Uterus (tissue), 4 donors: ENCODE measurements around the gene ITPRIP. TPM values are rescaled to one million over a fixed set of nuclear protein-coding genes. Genes with fewer than 3 reads are reported as not detected.
A peak's percentile ranks its signal among the peaks of the same experiment; 100 is the strongest.

ENCODE experiments used
- DNase-seq, 2 donors: peaks; one replicate each; pipeline ENCODE4 v3.0.0-alpha.2; 2019 to 2020
- H3K27ac ChIP-seq, 2 donors: fragments of 200-600 bp; sonication (generic); 1 replicate in 1 of 2; 2 replicates in 1 of 2; pipeline ENCODE4 v1.5.1; 2016 to 2018
- H3K27me3 ChIP-seq, 2 donors: fragments of 200-600 bp; sonication (generic); one replicate each; pipeline ENCODE4 v1.5.1; 2018 to 2019; ENCODE audit warnings: control low read depth in 1 of 2
- H3K36me3 ChIP-seq, 2 donors: fragments of 200-600 bp; sonication (generic); one replicate each; pipeline ENCODE4 v1.5.1; 2019; ENCODE audit warnings: control low read depth in 1 of 2
- H3K4me1 ChIP-seq, 2 donors: fragments of 200-600 bp; sonication (generic); one replicate each; pipeline ENCODE4 v1.5.1; 2018 to 2019; ENCODE audit warnings: control low read depth in 1 of 2
- H3K4me3 ChIP-seq, 2 donors: fragments of 200-600 bp; sonication (generic); 1 replicate in 1 of 2; 2 replicates in 1 of 2; pipeline ENCODE4 v1.5.1; 2018 to 2019; ENCODE audit warnings: mild to moderate bottlenecking in 1 of 2
- H3K9me3 ChIP-seq, 2 donors: fragments of 200-600 bp; sonication (generic); one replicate each; pipeline ENCODE4 v1.5.1; 2019; ENCODE audit warnings: control low read depth in 1 of 2
- CTCF ChIP-seq, 4 experiments: fragments of 200-600 bp in 2 of 4; fragments of 450-650 bp in 2 of 4; sonication (generic) in 2 of 4; IDR thresholded peaks; one replicate each; pipeline ENCODE4 v1.5.1; 2016 to 2019; ENCODE audit warnings: antibody characterized with exemption in 4 of 4, mild to moderate bottlenecking in 2 of 4, moderate library complexity in 1 of 4
- POLR2A ChIP-seq, 2 donors: fragments of 450-650 bp; IDR thresholded peaks; one replicate each; pipeline ENCODE4 v1.6.1; 2016; ENCODE audit warnings: antibody characterized with exemption in 2 of 2, mild to moderate bottlenecking in 1 of 2, moderate library complexity in 1 of 2
- intact Hi-C: fragments of 100-400 bp; cut with DNase I; formaldehyde crosslinking; loops from one replicate; pipeline ENCODE4 v1.15.1; 2023; ENCODE audit warnings: low total_unique reads
- total RNA-seq, 4 donors: library from RNA; depleted of rRNA in 3 of 4; stranded (reverse); fragments of >200 nt in 3 of 4; gene quantifications; one replicate each; pipeline versions ENCODE4 v1.1.0 to v1.2.4, GENCODE V29; 2014 to 2023
- donor health status: DM: yes; HTN: yes; CAD: no.

The ITPRIP gene
- total RNA-seq, 4 donors from 2014 or later: 10.0 to 32.6 (median 22.4) TPM

GRCh38 chr10:104325436-104326435 is 12.5 kb downstream of the ITPRIP start:
- Histone ChIP-seq H3K4me3 (no peak overlapping the region), H3K27me3 (no peaks in the 10 kb centered on the region), H3K4me1 (peaks cover 34 to 50% of the 10 kb centered on the region in 2 donors), H3K9me3 (no peaks in the 10 kb centered on the region), H3K36me3 (no peaks in the 10 kb centered on the region), H3K27ac (peak overlapping the region; percentile 88 to 97)
- TF ChIP-seq CTCF (IDR thresholded peaks at IDR 0.05) (no peak), POLR2A (IDR thresholded peaks at IDR 0.05) (no peak)
- intact Hi-C loops: no loop called here
- DNase-seq: no peak

- H3K9me3 ChIP-seq: no peaks in the 10 kb centered on the region
- no peak overlapping the region for H3K4me3 ChIP-seq
- intact Hi-C loops: no loop called here
- peak overlapping the region; percentile 88 to 97 for H3K27ac ChIP-seq
- H3K36me3 ChIP-seq: no peaks in the 10 kb centered on the region
- no peak for TF ChIP-seq POLR2A (IDR thresholded peaks at IDR 0.05)
- H3K27me3 ChIP-seq: no peaks in the 10 kb centered on the region
- DNase-seq: no peak
- peaks cover 30 to 46% of the 10 kb centered on the region in 2 donors for H3K4me1 ChIP-seq
Observed at GRCh38 chr10:104324931-104325330, 13.3 kb downstream of the ITPRIP start.

GRCh38 chr10:104324221-104324686 is 14.0 kb downstream of the ITPRIP start:
- Histone ChIP-seq H3K9me3 (no peaks in the 10 kb centered on the region), H3K27me3 (no peaks in the 10 kb centered on the region), H3K36me3 (no peaks in the 10 kb centered on the region), H3K4me3 (no peak overlapping the region), H3K27ac (peak overlapping the region in 1 of 2 donors; percentile 11), H3K4me1 (peaks cover 24 to 46% of the 10 kb centered on the region in 2 donors)
- intact Hi-C loops: no loop called here
- no peak for TF ChIP-seq CTCF (IDR thresholded peaks at IDR 0.05)
- TF ChIP-seq POLR2A (IDR thresholded peaks at IDR 0.05): no peak
- DNase-seq: no peak

GRCh38 chr10:104323760-104324201 is 14.5 kb downstream of the ITPRIP start:
- Histone ChIP-seq H3K36me3 (no peaks in the 10 kb centered on the region), H3K4me3 (no peak overlapping the region), H3K27ac (peak overlapping the region in 1 of 2 donors; percentile 19), H3K27me3 (no peaks in the 10 kb centered on the region), H3K9me3 (no peaks in the 10 kb centered on the region), H3K4me1 (peaks cover 28 to 49% of the 10 kb centered on the region in 2 donors)
- TF ChIP-seq CTCF (IDR thresholded peaks at IDR 0.05) (no peak), POLR2A (IDR thresholded peaks at IDR 0.05) (no peak)
- intact Hi-C loops: no loop called here
- DNase-seq: no peak

GRCh38 chr10:104323085-104323484 is 15.2 kb downstream of the ITPRIP start:
- Histone ChIP-seq H3K27ac (peak overlapping the region in 1 of 2 donors; percentile 6), H3K9me3 (no peaks in the 10 kb centered on the region), H3K4me1 (peaks cover 28 to 48% of the 10 kb centered on the region in 2 donors), H3K36me3 (no peaks in the 10 kb centered on the region), H3K4me3 (no peak overlapping the region), H3K27me3 (no peaks in the 10 kb centered on the region)
- intact Hi-C loops: no loop called here
- DNase-seq: no peak
- TF ChIP-seq CTCF (IDR thresholded peaks at IDR 0.05) (no peak), POLR2A (IDR thresholded peaks at IDR 0.05) (no peak)
